ENCODE results near the gene CAST. TPM values are rescaled to one million over a fixed set of nuclear protein-coding genes. Genes with fewer than 3 reads are reported as not detected.

Gene CAST
- total RNA-seq, 1 donor from 2014 or later, result 135 TPM

DNA sequence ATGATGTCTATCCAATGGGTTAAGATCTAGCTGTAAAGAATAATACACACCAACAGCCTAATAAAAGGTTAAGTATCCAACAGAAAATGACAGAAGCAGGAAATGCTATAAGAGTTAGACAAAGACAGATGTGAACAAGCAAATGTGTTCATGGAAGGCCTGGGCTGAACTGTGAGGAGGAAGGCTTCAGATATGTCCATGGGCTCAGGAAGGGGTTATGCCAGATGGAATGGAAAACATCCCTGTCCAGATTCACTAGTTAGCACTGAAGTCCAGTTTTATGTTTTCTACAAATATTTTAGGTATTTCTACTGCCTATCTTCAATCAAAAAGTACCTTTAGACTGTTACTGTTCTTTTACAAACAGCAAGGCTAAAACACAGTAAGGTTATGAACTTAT lies 118.5 kb downstream of the CAST start:
- DNase-seq (ENCODE audit: low read depth), result no peak
- no peak overlapping the region for H3K4me3 ChIP-seq (ENCODE audit: low read depth, low read length)
- TF ChIP-seq CTCF (conservative IDR thresholded peaks at IDR 0.05; ENCODE audit: low read depth, low read length), result no peak

DNA sequence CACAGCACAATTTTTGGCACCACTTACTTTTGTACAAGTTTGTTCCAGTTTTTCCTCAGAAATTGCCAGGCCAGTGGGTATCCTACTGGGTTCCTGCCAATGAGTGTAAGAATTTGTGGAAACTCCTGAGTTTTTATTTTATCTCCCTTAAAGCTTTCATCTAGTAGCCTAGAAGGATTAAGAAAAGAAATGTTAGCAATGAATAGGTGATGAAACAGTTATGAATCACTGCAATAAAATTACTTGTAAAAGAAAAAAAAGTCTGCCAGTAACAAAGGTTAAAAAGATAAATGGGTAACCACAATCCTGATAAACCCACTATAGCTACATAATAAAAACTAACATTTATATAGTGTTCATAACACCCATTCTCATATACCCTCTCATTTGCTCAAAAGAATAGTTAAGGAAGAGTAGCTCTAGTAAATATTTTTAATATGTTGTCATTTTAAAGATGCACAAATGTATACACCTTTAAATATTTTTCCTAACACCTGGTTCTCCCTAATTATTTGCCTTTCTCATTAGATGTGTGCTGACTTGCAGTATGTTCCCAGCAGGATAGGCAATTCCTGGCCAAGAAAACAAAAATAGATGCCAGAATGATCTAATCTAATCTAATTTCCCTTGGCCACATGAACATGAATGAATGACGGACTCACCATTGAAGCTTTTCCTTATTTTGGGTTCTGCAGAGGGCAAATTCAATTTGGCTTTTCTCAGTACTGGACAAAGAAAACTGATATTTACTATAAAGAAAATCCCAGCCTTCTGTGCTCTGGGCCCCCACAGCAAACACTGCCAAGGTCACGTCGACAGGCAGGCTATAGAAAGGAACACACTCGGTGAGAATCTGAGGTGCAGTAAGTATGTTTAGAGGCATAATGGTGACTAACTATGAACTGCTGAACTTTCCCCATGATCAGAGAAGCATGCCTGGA lies 119.1 kb downstream of the CAST start:
- DNase-seq (ENCODE audit: low read depth), result no peak
- TF ChIP-seq CTCF (conservative IDR thresholded peaks at IDR 0.05; ENCODE audit: low read depth, low read length), result no peak
- no peak overlapping the region for H3K4me3 ChIP-seq (ENCODE audit: low read depth, low read length)

DNA sequence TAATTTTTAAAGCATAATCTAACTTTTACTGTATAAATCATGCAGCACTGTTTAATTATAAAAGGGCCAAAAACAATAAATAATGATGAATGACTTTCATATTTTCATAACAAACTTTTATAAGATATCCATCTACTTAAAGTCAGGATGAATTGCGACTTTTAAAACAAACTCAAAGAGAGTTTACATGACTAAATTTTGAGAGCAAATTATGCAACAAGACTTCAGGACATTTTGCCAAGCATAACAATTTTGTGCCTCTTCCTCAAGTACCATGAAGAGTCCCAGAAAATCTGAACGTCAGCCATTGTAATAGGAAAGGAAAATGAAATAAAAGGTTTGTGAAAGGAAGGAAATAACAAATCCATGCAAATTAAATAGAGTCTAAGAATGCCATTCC lies 121.2 kb downstream of the CAST start:
- DNase-seq (ENCODE audit: low read depth), result no peak
- no peak overlapping the region for H3K4me3 ChIP-seq (ENCODE audit: low read depth, low read length)
- no peak for TF ChIP-seq CTCF (conservative IDR thresholded peaks at IDR 0.05; ENCODE audit: low read depth, low read length)

- DNase-seq (ENCODE audit: low read depth), result no peak
- no peak for TF ChIP-seq CTCF (conservative IDR thresholded peaks at IDR 0.05; ENCODE audit: low read depth, low read length)
- H3K4me3 ChIP-seq (ENCODE audit: low read depth, low read length), result no peak overlapping the region
These were observed 123.3 kb downstream of the CAST start for GRCh38 chr5:96785326-96786109.

DNA sequence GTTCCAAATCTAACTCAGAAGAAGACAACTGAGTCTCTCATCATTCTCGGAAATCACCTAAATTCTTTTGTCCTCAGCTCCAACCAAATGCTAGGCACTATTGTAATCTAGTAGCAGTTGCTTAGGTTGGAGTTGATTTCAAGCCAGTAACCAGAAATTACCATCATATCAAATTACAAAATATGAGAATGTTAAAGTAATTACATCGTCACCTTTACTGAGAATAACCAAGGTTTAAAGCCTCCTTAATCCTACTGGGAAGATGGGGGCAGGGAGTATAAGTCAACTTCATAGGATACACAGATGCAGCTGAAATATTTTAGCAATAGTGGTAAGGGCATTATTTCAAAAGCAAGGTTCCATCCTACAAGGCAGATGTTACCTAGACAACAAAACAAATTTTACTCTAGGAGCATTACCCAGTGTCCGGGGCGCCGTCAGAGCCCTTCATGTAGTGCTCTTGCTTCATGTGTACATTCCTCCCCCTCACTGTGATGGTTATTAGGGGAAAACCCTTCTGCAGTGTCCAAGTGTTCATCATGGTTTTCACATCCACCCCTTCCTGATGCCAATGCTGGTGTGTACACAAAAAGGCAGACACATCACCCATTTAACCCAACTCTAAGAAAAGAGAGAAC lies 126.1 kb downstream of the CAST start:
- TF ChIP-seq CTCF (conservative IDR thresholded peaks at IDR 0.05; ENCODE audit: low read depth, low read length), result no peak
- DNase-seq (ENCODE audit: low read depth), result no peak
- no peak overlapping the region for H3K4me3 ChIP-seq (ENCODE audit: low read depth, low read length)

- DNase-seq (ENCODE audit: low read depth), result no peak
- no peak for TF ChIP-seq CTCF (conservative IDR thresholded peaks at IDR 0.05; ENCODE audit: low read depth, low read length)
- H3K4me3 ChIP-seq (ENCODE audit: low read depth, low read length), result no peak overlapping the region
These were observed 127.7 kb downstream of the CAST start for GRCh38 chr5:96789794-96790330.
